HepG2 (cell line): ENCODE data around the gene CYB5D1. TPM values are rescaled to one million over a fixed set of nuclear protein-coding genes. Genes with fewer than 3 reads are reported as not detected.

Source experiments
- ATAC-seq: fragments of 200-7000 bp; cut with Tn5 transposase; 3 replicates; pipeline ENCODE4 v1.9.1; 2020; ENCODE audit warnings: mild to moderate bottlenecking, moderate library complexity
- BruUV-seq: library from RNA; stranded (reverse); fragments of 400-500 nt; replicated peaks from 2 replicates; lab custom pipeline; 2021; lab: Mats Ljungman, UMichigan
- CTCF ChIA-PET: fragments of 300-600 bp; formaldehyde crosslinking; extraction: SDS; loops from one replicate; lab custom pipeline; 2021; ENCODE audit warnings: low total read pairs, inconsistent platforms, low intra/inter-chr PET ratio; lab: Yijun Ruan, JAX
- POLR2A ChIA-PET: fragments of 350-600 bp; sonication (Branson Sonifier 250); formaldehyde crosslinking; loops from one replicate; lab custom pipeline; 2020; ENCODE audit warnings: antibody characterized with exemption, inconsistent platforms; lab: Yijun Ruan, JAX
- DNase-seq: peaks from one replicate; pipeline ENCODE4 v3.0.0-alpha.2; 2015; ENCODE audit warnings: low spot score
- FAIRE-seq: peaks from 3 replicates; lab custom pipeline; 2011; peaks lifted over from hg19 to GRCh38; lab: Jason Lieb, UNC
- H2AFZ ChIP-seq: one replicate; pipeline ENCODE4 v1.6.1; 2011; ENCODE audit warnings: low read length, inconsistent platforms
- H3K27ac ChIP-seq: fragments of 300-600 bp; 3 replicates; pipeline ENCODE4 v1.8.0; 2011; ENCODE audit warnings: mixed run types, mild to moderate bottlenecking, mixed read lengths, low read length, inconsistent platforms; ENCODE audit not compliant: insufficient read depth; ENCODE audit errors: extremely low read length
- H3K27me3 ChIP-seq, 2 experiments: fragments of 200-600 bp in 1 of 2; 2 replicates in 1 of 2; 3 replicates in 1 of 2; pipeline versions ENCODE4 v1.6.0 to v1.8.0; 2011; ENCODE audit warnings: low read length in 2 of 2, mild to moderate bottlenecking in 2 of 2, moderate library complexity in 2 of 2, inconsistent platforms in 1 of 2; ENCODE audit not compliant: insufficient read depth in 2 of 2, control insufficient read depth in 1 of 2
- H3K36me3 ChIP-seq, 2 experiments: fragments of 200-600 bp in 1 of 2; replicated peaks in 1 of 2; 2 replicates in 1 of 2; 3 replicates in 1 of 2; pipeline versions ENCODE4 v1.5.1 to v1.8.0; 2011; ENCODE audit warnings: low read length in 2 of 2, inconsistent platforms in 1 of 2; ENCODE audit not compliant: insufficient read depth in 2 of 2, control insufficient read depth in 1 of 2
- H3K4me1 ChIP-seq: 2 replicates; pipeline ENCODE4 v1.5.1; 2012; ENCODE audit warnings: low read length, inconsistent platforms; ENCODE audit not compliant: insufficient read depth
- H3K4me2 ChIP-seq: 2 replicates; pipeline ENCODE4 v1.6.0; 2011; ENCODE audit warnings: low read depth, low read length, inconsistent platforms
- H3K4me3 ChIP-seq, 3 experiments: fragments of 200-600 bp in 1 of 3; sonication (generic), shearing (Covaris generic) in 1 of 3; replicated peaks in 1 of 3; 2 replicates each; pipeline ENCODE4 v1.5.1; 2011 to 2016; ENCODE audit warnings: low read length in 3 of 3, inconsistent platforms in 2 of 3, low read depth in 2 of 3, mild to moderate bottlenecking in 2 of 3, control low read depth in 1 of 3, mixed read lengths in 1 of 3; ENCODE audit not compliant: insufficient read depth in 1 of 3
- H3K79me2 ChIP-seq: one replicate; pipeline ENCODE4 v1.6.1; 2011; ENCODE audit warnings: low read length, inconsistent platforms; ENCODE audit not compliant: insufficient read depth
- H3K9ac ChIP-seq: 2 replicates; pipeline ENCODE4 v1.6.0; 2011; ENCODE audit warnings: mild to moderate bottlenecking, low read depth, low read length, inconsistent platforms; ENCODE audit not compliant: insufficient read depth
- H3K9me3 ChIP-seq: 2 replicates; pipeline ENCODE4 v1.5.1; 2012; ENCODE audit warnings: mild to moderate bottlenecking, low read length
- H4K20me1 ChIP-seq: 2 replicates; pipeline ENCODE4 v1.6.0; 2011; ENCODE audit warnings: inconsistent platforms, mild to moderate bottlenecking, low read length, moderate library complexity; ENCODE audit not compliant: insufficient read depth
- NFKBIZ ChIP-seq: IDR thresholded peaks from 2 replicates; pipeline ENCODE4 v1.6.1; 2018; ENCODE audit warnings: missing genetic modification reagents, missing compliant biosample characterization
- NR2F1 ChIP-seq, 2 experiments: fragments of 450-650 bp in 1 of 2; formaldehyde crosslinking in 1 of 2; IDR thresholded peaks; 2 replicates each; pipeline versions ENCODE4 v1.5.0 to v1.6.1; 2016 to 2020; ENCODE audit warnings: mild to moderate bottlenecking in 1 of 2, missing compliant biosample characterization in 1 of 2, missing genetic modification reagents in 1 of 2, moderate library complexity in 1 of 2
- RAD21 ChIP-seq: fragments of 450-650 bp; formaldehyde crosslinking; IDR thresholded peaks from 2 replicates; pipeline ENCODE4 v1.5.0; 2020; ENCODE audit warnings: mild to moderate bottlenecking
- ZBTB38 ChIP-seq: sonication (generic); formaldehyde crosslinking; IDR thresholded peaks from 2 replicates; pipeline ENCODE4 v1.5.1; 2020; ENCODE audit warnings: mild to moderate bottlenecking, missing genetic modification reagents
- WGBS: methylation state at CpG from one replicate; pipeline ENCODE4 v1.1.6; 2017; ENCODE audit warnings: low lambda C conversion rate; 5-methylcytosine and 5-hydroxymethylcytosine counted together
- in situ Hi-C: cut with HindIII; loops from 2 replicates; pipeline ENCODE4 v1.10.0; 2017; ENCODE audit warnings: low pct_unique_long_range_greater_than_20kb; ENCODE audit not compliant: extremely low pct_ligation_motif_present
- intact Hi-C: fragments of 100-400 bp; cut with micrococcal nuclease; formaldehyde crosslinking; loops from one replicate; pipeline ENCODE4 v1.10.0; 2022; ENCODE audit not compliant: unreplicated experiment
- polyA plus RNA-seq, 8 experiments: library from polyadenylated mRNA; depleted of rRNA in 3 of 8; stranded (reverse) in 7 of 8; unstranded in 1 of 8; fragments of >200 nt; fragmentation: Illumina TruSeq in 4 of 8; extraction: Trizol in 4 of 8; gene quantifications; 2 replicates each; pipeline versions ENCODE4 v1.2.1 to v1.2.3, GENCODE V29; 2011 to 2016; ENCODE audit warnings: low read depth in 4 of 8, missing spikeins in 1 of 8, mixed read lengths in 1 of 8; ENCODE audit not compliant: insufficient read depth in 1 of 8
- total RNA-seq, 5 experiments: library from RNA; depleted of rRNA; stranded (reverse); fragments of >200 nt; fragmentation: Illumina TruSeq; extraction: Trizol; gene quantifications; 2 replicates each; pipeline ENCODE4 v1.2.3, GENCODE V29; 2016; ENCODE audit warnings: low read depth in 1 of 5
- TF ChIP-seq, protein P1 (sequence below): sonication (generic); formaldehyde crosslinking; IDR thresholded peaks from 2 replicates; pipeline ENCODE4 v1.4.0; 2020; ENCODE audit warnings: mild to moderate bottlenecking, missing genetic modification reagents

CYB5D1 gene
- total and polyA plus RNA-seq, 2 of the 13 experiments (the other 11 are each of a cell fraction or from before 2014, with no cell fraction given), result 8.9 to 17.0 TPM

DNA sequence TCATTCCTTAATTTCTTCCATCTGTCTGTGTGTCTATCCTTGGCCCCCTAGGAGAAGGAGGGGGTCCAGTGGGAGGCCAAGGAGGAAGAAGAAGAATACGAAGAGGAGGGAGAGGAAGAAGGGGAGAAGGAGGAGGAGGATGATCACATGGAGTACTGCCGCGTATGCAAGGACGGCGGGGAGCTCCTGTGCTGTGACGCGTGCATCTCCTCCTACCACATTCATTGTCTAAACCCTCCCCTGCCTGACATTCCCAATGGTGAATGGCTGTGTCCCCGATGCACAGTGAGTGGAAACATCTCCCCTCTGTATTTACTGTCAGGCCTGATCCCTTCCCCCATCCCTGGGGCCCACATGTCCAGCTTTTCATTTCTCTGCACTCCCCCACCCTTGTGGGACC, 37.1 kb downstream of the CYB5D1 start:
- 84% methylated on average over 8 of the region's 8 CpGs for WGBS
- Histone ChIP-seq H3K4me2 (no peak overlapping the region), H3K27me3 (no peaks in the 10 kb centered on the region), H3K36me3 (peaks cover 0 to 2% of the 10 kb centered on the region in 2 experiments; a peak in 1 of 5 replicates), H3K79me2 (no peaks in the 10 kb centered on the region), H3K9ac (no peak overlapping the region), H3K4me1 (peaks cover 15% of the 10 kb centered on the region), H3K27ac (no peak overlapping the region), H3K9me3 (no peaks in the 10 kb centered on the region), H3K4me3 (no peak overlapping the region), H4K20me1 (no peaks in the 10 kb centered on the region), H2AFZ (no peak overlapping the region)
- ChIA-PET CTCF (no interaction called here), POLR2A (no interaction called here)
- intact Hi-C loops, result no loop called here
- DNase-seq, result no peak
- in situ Hi-C loops, result loop anchor here (5.0 kb wide), 2 partner anchors 38 to 73 kb away; partner anchors contain the start of genes CYB5D1, NAA38 and TMEM88
- BruUV-seq, result no TSS peak
- TF ChIP-seq RAD21 (CRISPR knock-in tag), result no peak
- no peak for TF ChIP-seq NFKBIZ (CRISPR knock-in tag)
- TF ChIP-seq, protein P1, sequence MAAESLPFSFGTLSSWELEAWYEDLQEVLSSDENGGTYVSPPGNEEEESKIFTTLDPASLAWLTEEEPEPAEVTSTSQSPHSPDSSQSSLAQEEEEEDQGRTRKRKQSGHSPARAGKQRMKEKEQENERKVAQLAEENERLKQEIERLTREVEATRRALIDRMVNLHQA (CRISPR knock-in tag), result no peak
- no peak for FAIRE-seq
- no peak for ATAC-seq

GRCh38 chr17:7897090-7897489, 39.3 kb downstream of the CYB5D1 start:
- CTCF ChIA-PET, result interaction anchor here (1.1 to 2.1 kb wide), 6 partner anchors 35 to 154 kb away, joined by 3 to 39 read pairs (median 7); partner anchors contain the start of genes CYB5D1 and NAA38
- in situ Hi-C loops, result loop anchor here (5.0 kb wide), 2 partner anchors 40 to 75 kb away; partner anchors contain the start of genes CYB5D1, NAA38 and TMEM88

More at GRCh38 chr17:7897090-7897489, 39.3 kb downstream of the CYB5D1 start:
- FAIRE-seq (no peak), DNase-seq (no peak), ATAC-seq (no peak)
- no peaks in the 10 kb centered on the region for H3K9me3 ChIP-seq
- peaks cover 0 to 2% of the 10 kb centered on the region in 2 experiments; a peak in 1 of 5 replicates for H3K36me3 ChIP-seq
- no peak overlapping the region for H3K4me2 ChIP-seq
- no peaks in the 10 kb centered on the region for H3K79me2 ChIP-seq
- POLR2A ChIA-PET, result no interaction called here
- H4K20me1 ChIP-seq, result no peaks in the 10 kb centered on the region
- 87% methylated on average over 13 of the region's 13 CpGs for WGBS
- no peak overlapping the region for H3K27ac ChIP-seq
- H2AFZ ChIP-seq, result no peak overlapping the region
- peaks cover 15% of the 10 kb centered on the region for H3K4me1 ChIP-seq
- TF ChIP-seq NR2F1 (CRISPR knock-in tag; IDR thresholded peaks at IDR 0.05) (no peak), ZBTB38 (CRISPR knock-in tag) (no peak)
- TF ChIP-seq, all 625 proteins: peak for 0
- Histone ChIP-seq H3K27me3 (no peaks in the 10 kb centered on the region), H3K4me3 (no peak overlapping the region), H3K9ac (no peak overlapping the region)
- no TSS peak for BruUV-seq
- intact Hi-C loops, result loop anchor here (1.0 kb wide), 1 partner anchor 34 kb away; no protein-coding TSS in a partner anchor
